ENCODE measurements around the gene TMEM163. TPM values are rescaled to one million over a fixed set of nuclear protein-coding genes. Genes with fewer than 3 reads are reported as not detected.

Gene TMEM163
- total and polyA plus RNA-seq, 9 donors, result 0.24 to 3.6 (median 1.5) TPM

GRCh38 chr2:134459706-134460406 is 258.9 kb downstream of the TMEM163 start:
- H3K27me3 ChIP-seq, result no peaks in the 10 kb centered on the region
- no peaks in the 10 kb centered on the region for H3K36me3 ChIP-seq
- intact Hi-C loops (cut with DNase I), result loop anchor here in 3 of 4 donors (5.0 to 10.0 kb wide), 4 partner anchors 415 to 445 kb away; no protein-coding TSS in a partner anchor
- H3K27ac ChIP-seq, result no peak overlapping the region
- TF ChIP-seq EP300 (IDR thresholded peaks at IDR 0.05) (no peak), CTCF (IDR thresholded peaks at IDR 0.05) (no peak), POLR2A (IDR thresholded peaks at IDR 0.05) (no peak)
- 87 to 96% (median 88%) methylated on average over 11 of the region's 11 CpGs for WGBS, 3 donors
- no peak overlapping the region for H3K4me3 ChIP-seq
- H3K4me1 ChIP-seq (ENCODE audit: insufficient read depth), result no peaks in the 10 kb centered on the region
- no peak for DNase-seq
- H3K9me3 ChIP-seq, result no peaks in the 10 kb centered on the region

GRCh38 chr2:134458950-134459349 is 259.9 kb downstream of the TMEM163 start:
- H3K36me3 ChIP-seq, result no peaks in the 10 kb centered on the region
- no peaks in the 10 kb centered on the region for H3K27me3 ChIP-seq
- no peak overlapping the region for H3K27ac ChIP-seq
- WGBS, 3 donors, result 86 to 96% (median 89%) methylated on average over 10 of the region's 10 CpGs
- DNase-seq, result no peak
- no peak overlapping the region for H3K4me3 ChIP-seq
- intact Hi-C loops (cut with DNase I), result loop anchor here in 2 of 4 donors (5.0 to 10.0 kb wide), 2 partner anchors 433 to 446 kb away; no protein-coding TSS in a partner anchor
- TF ChIP-seq CTCF (IDR thresholded peaks at IDR 0.05) (no peak), POLR2A (IDR thresholded peaks at IDR 0.05) (no peak)
- H3K9me3 ChIP-seq, result no peaks in the 10 kb centered on the region
- no peaks in the 10 kb centered on the region for H3K4me1 ChIP-seq (ENCODE audit: insufficient read depth)

GRCh38 chr2:134458473-134458853 is 260.3 kb downstream of the TMEM163 start:
- WGBS, 3 donors, result 91 to 95% (median 93%) methylated on average over 6 of the region's 6 CpGs
- intact Hi-C loops (cut with DNase I), result loop anchor here in 2 of 4 donors (5.0 to 10.0 kb wide), 2 partner anchors 434 to 446 kb away; no protein-coding TSS in a partner anchor

More at GRCh38 chr2:134458473-134458853, 260.3 kb downstream of the TMEM163 start:
- Histone ChIP-seq H3K27ac (no peak overlapping the region), H3K36me3 (no peaks in the 10 kb centered on the region), H3K9me3 (no peaks in the 10 kb centered on the region), H3K27me3 (no peaks in the 10 kb centered on the region), H3K4me1 (ENCODE audit: insufficient read depth) (no peaks in the 10 kb centered on the region), H3K4me3 (no peak overlapping the region)
- no peak for TF ChIP-seq EP300 (IDR thresholded peaks at IDR 0.05)
- no peak for TF ChIP-seq POLR2A (IDR thresholded peaks at IDR 0.05)
- no peak for TF ChIP-seq CTCF (IDR thresholded peaks at IDR 0.05)
- no peak for DNase-seq
